ENCODE measurements around the gene SLC25A33. TPM values are rescaled to one million over a fixed set of nuclear protein-coding genes. Genes with fewer than 3 reads are reported as not detected.

Gene SLC25A33
- total RNA-seq: 1 to 10 TPM; 4.4 to 6.1 TPM

DNA sequence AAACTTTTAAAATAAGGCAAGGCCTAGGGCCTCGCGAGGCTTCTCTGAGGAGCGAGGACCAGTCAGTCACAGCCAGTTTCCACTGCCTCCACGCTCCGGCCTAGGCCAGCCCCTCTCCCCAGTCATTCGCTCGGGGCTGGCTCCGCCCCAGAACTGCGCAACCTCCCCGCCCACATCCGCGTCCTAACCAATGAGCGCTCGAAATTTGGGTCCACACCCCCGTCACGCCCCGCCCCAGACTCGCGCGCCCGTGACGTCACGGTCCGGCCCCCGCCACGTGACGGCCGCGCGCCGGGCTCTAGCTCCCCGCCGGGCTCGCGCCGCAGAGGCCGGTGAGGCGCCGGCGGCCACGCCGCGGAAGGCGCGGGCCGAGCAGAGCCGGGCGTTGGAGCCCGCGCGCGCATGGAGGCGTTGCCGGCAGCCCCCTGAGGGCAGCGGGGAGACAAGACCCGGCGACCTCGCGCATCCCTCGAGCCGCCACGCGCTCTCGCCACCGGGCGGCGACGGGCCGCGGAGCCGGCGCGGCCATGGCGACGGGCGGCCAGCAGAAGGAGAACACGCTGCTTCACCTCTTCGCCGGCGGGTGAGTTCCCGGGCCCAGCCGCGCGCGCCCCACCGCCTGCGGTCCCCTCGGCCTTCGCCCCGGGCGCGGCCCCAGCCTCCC, at the start of gene SLC25A33:
SLC25A33 (plus strand) TSS at position 301 of the 664 bp plus-strand sequence; CDS start at position 528, 227 bp downstream.
- POLR2A ChIA-PET: interaction anchor here (1.0 to 1.1 kb wide), 2 partner anchors 10 to 19 kb away, joined by 3 to 4 read pairs; no protein-coding TSS in a partner anchor
- peak within 1 kb of the TSS; percentile 78 for H3K27ac Mint-ChIP-seq
- peaks cover 30% of the 10 kb centered on the region for H3K4me1 Mint-ChIP-seq
- CTCF ChIA-PET: interaction anchor here (0.6 to 1.5 kb wide), 2 partner anchors 43 to 251 kb away, joined by 3 to 4 read pairs; no protein-coding TSS in a partner anchor
- no peaks in the 10 kb centered on the region for H3K27me3 Mint-ChIP-seq
- no peaks in the 10 kb centered on the region for H3K9me3 Mint-ChIP-seq (ENCODE audit: low read depth)
- H3K4me3 Mint-ChIP-seq: peak within 1 kb of the TSS; percentile 80
- ATAC-seq (peak; percentile 99), DNase-seq (peak; percentile 99)
- intact Hi-C loops (cut with DNase I, micrococcal nuclease): loop anchor here (1.0 to 5.0 kb wide), 13 partner anchors 44 to 933 kb away; partner anchors contain the start of genes CTNNBIP1 (in 2 of the 2), TMEM201 (in 2 of the 2), DFFA (in 1 of the 2) and GPR157 (in 1 of the 2)
- peaks cover 16% of the 10 kb centered on the region for H3K36me3 Mint-ChIP-seq (ENCODE audit: low read depth)

DNA sequence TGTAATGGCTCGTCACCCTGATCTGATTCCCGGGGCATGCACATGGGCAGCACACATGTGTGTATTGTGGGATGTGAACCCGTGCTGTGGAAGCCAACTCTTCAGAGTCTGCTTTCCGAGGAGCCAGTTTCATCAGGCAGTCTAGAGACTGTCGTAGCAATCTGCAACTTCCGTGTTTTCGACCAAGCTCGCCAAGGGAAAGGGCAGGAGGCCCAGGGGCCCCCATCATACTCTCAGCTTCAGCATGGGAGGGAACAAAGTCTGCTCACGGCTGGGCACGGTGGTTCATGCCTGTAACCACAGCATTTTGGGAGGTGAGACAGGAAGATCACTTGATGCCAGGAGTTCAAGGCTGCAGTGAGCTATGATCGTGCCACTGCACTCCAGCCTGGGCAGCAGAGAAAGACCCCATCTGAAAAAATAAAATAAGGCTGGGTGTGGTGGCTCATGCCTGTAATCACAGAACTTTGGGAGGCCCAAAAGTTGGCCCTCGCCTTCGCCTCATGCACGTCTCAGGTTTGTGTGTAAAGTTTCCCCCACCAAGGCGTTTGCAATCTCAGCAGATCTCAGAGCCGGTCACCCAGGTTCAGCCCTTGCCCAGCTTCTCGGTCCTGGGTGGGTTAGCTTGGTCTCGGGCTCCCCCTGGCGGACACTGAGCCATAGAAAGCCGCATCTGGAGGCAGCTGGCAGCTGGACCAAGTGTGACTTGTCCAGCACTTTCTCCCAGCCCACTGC, 48.5 kb upstream of the SLC25A33 start:
- intact Hi-C loops (cut with DNase I, micrococcal nuclease): loop anchor here (1.0 to 5.0 kb wide), 6 partner anchors 36 to 380 kb away; no protein-coding TSS in a partner anchor
- ChIA-PET CTCF (interaction anchor here (0.6 to 10.3 kb wide), 37 partner anchors 9 to 398 kb away, joined by 3 to 79 read pairs (median 4); no protein-coding TSS in a partner anchor), POLR2A (no interaction called here)
- peaks cover 7% of the 10 kb centered on the region for H3K4me1 Mint-ChIP-seq
- H3K27me3 Mint-ChIP-seq: peaks cover 5% of the 10 kb centered on the region
- no peaks in the 10 kb centered on the region for H3K9me3 Mint-ChIP-seq (ENCODE audit: low read depth)
- DNase-seq: peak; percentile 91
- H3K27ac Mint-ChIP-seq: no peak overlapping the region
- no peaks in the 10 kb centered on the region for H3K36me3 Mint-ChIP-seq (ENCODE audit: low read depth)
- ATAC-seq: peak; percentile 70
- H3K4me3 Mint-ChIP-seq: no peak overlapping the region

DNA sequence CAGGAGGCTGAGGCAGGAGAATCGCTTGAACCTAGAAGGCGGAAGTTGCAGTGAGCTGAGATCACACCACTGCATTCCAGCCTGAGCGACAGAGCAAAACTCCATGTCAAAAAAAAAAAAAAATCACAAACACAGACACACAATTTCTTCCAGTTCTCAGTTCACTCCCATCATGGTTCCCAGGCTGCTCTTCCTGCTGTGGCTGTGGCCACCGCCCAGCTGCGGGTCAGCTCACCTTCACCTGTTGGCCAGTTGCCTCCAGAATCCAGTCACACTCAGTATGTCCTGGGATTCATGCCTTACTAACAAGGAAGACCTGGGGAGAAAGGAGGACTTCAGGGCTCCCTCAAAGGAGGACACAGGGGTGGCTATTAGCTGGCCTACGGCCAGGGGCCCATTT, 45.9 kb upstream of the SLC25A33 start:
- ChIA-PET CTCF (interaction anchor here (0.7 to 10.3 kb wide), 7 partner anchors 13 to 226 kb away, joined by 3 to 79 read pairs (median 4); no protein-coding TSS in a partner anchor), POLR2A (no interaction called here)
- Mint-ChIP-seq H3K27ac (no peak overlapping the region), H3K4me3 (no peak overlapping the region), H3K9me3 (ENCODE audit: low read depth) (no peaks in the 10 kb centered on the region), H3K36me3 (ENCODE audit: low read depth) (no peaks in the 10 kb centered on the region), H3K27me3 (peaks cover 7% of the 10 kb centered on the region), H3K4me1 (peaks cover 7% of the 10 kb centered on the region)
- intact Hi-C loops (cut with DNase I, micrococcal nuclease): loop anchor here in 1 of 2 experiments (5.0 kb wide), 1 partner anchor 311 kb away; no protein-coding TSS in a partner anchor
- ATAC-seq (no peak), DNase-seq (no peak)

DNA sequence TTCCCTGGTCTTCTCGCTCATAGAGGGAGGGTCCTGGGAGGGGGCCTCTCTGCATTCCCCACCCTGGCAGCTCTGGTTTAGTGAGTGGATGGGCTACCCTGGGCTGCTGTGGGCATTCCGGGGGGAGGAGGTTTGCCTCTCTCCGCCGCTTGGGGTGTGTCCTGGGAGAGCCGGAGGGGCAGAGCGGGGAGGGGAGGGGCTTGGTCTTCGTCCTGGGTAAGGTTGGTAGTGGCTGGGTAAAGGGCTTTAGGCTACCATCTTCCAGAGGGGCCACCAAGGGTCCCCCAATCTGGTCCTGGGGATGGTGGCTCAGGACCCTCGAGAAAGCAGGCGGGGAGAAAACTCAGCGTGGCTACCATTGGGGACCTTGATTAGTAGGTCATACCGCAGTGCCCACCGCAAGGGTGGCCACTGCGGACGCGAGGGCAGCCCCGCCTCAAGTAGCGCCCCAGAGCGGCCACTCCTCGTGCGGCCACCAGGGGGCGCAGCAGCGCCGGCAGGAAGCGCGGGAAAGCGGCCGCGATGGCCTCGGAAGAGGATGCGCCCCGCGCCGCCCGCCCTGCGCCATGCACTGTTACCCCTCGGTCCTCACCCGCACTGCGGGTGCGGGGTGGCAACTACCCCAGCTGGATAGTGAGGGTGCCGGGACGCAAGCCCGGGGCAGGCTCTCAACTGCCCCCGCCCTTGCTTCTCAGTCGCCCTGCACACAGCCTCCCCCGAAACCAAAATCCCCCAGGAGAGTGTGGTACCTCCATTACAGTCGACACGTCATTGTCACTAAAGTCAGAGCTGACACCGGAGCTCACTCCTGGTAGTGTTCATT, 44.1 kb upstream of the SLC25A33 start:
- DNase-seq: peak; percentile 84
- H3K27ac Mint-ChIP-seq: no peak overlapping the region
- CTCF ChIA-PET: interaction anchor here (0.5 to 10.3 kb wide), 24 partner anchors 12 to 430 kb away, joined by 3 to 79 read pairs (median 4); partner anchors contain the start of gene SLC25A33
- no peaks in the 10 kb centered on the region for H3K9me3 Mint-ChIP-seq (ENCODE audit: low read depth)
- H3K4me3 Mint-ChIP-seq: peak overlapping the region; percentile 57
- intact Hi-C loops (cut with DNase I, micrococcal nuclease): loop anchor here (1.0 to 5.0 kb wide), 5 partner anchors 44 to 372 kb away; partner anchors contain the start of gene SLC25A33 (in 1 of the 2)
- H3K36me3 Mint-ChIP-seq (ENCODE audit: low read depth): no peaks in the 10 kb centered on the region
- peak; percentile 90 for ATAC-seq
- peaks cover 7% of the 10 kb centered on the region for H3K4me1 Mint-ChIP-seq
- POLR2A ChIA-PET: no interaction called here
- H3K27me3 Mint-ChIP-seq: peaks cover 7% of the 10 kb centered on the region

DNA sequence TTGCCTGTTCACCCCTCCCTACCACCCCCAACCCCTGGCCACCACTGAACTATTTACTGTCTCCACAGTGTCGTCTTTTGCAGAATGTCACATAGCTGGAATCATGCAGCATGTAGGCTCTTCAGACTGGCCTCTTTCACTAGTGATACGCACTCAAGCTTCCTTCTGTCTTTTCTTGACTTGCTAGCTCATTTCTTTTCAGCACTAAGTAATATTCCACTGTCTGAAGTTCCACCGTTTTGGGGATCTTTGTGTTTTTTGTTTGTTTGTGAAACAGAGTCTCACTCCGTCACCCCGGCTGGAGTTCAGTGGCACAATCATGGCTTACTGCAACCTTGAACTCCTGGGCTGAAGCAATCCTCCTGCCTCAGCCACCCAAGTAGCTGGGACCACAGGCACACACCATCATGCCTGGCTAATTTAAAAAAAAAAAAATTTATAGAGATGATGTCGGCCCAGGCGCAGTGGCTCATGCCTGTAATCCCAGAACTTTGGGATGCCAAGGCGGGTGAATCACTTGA, 43.4 kb upstream of the SLC25A33 start:
- Mint-ChIP-seq H3K4me1 (peaks cover 6% of the 10 kb centered on the region), H3K36me3 (ENCODE audit: low read depth) (no peaks in the 10 kb centered on the region), H3K9me3 (ENCODE audit: low read depth) (no peaks in the 10 kb centered on the region), H3K27me3 (peaks cover 9% of the 10 kb centered on the region), H3K4me3 (peak overlapping the region; percentile 57), H3K27ac (peak overlapping the region; percentile 42)
- intact Hi-C loops (cut with DNase I, micrococcal nuclease): loop anchor here (1.0 to 2.0 kb wide), 4 partner anchors 43 to 371 kb away; partner anchors contain the start of gene SLC25A33 (in 1 of the 2)
- no peak for DNase-seq
- ChIA-PET CTCF (interaction anchor here (0.6 to 10.3 kb wide), 17 partner anchors 8 to 373 kb away, joined by 3 to 79 read pairs (median 4); partner anchors contain the start of gene SLC25A33), POLR2A (no interaction called here)
- no peak for ATAC-seq

GRCh38 chr1:9500756-9501754, 38.2 kb upstream of the SLC25A33 start:
- H3K27me3 Mint-ChIP-seq: peaks cover 3% of the 10 kb centered on the region

GRCh38 chr1:9503001-9503675, 36.1 kb upstream of the SLC25A33 start:
- H3K4me1 Mint-ChIP-seq: no peaks in the 10 kb centered on the region
- DNase-seq: no peak
- H3K9me3 Mint-ChIP-seq (ENCODE audit: low read depth): no peaks in the 10 kb centered on the region
- ChIA-PET CTCF (interaction anchor here (1.0 kb wide), 1 partner anchor 238 kb away, joined by 4 read pairs; no protein-coding TSS in a partner anchor), POLR2A (no interaction called here)
- H3K36me3 Mint-ChIP-seq (ENCODE audit: low read depth): no peaks in the 10 kb centered on the region
- no peak overlapping the region for H3K27ac Mint-ChIP-seq
- intact Hi-C loops (cut with DNase I, micrococcal nuclease): no loop called here
- peaks cover 3% of the 10 kb centered on the region for H3K27me3 Mint-ChIP-seq
- no peak for ATAC-seq
- H3K4me3 Mint-ChIP-seq: no peak overlapping the region

More at GRCh38 chr1:9500756-9501754, 38.2 kb upstream of the SLC25A33 start:
- CTCF ChIA-PET: interaction anchor here (1.9 kb wide), 1 partner anchor 10 kb away, joined by 9 read pairs; no protein-coding TSS in a partner anchor
- POLR2A ChIA-PET: no interaction called here
- intact Hi-C loops (cut with DNase I, micrococcal nuclease): no loop called here
- no peak overlapping the region for H3K4me3 Mint-ChIP-seq
- no peak overlapping the region for H3K27ac Mint-ChIP-seq
- no peaks in the 10 kb centered on the region for H3K4me1 Mint-ChIP-seq
- ATAC-seq (no peak), DNase-seq (no peak)
- no peaks in the 10 kb centered on the region for H3K9me3 Mint-ChIP-seq (ENCODE audit: low read depth)
- H3K36me3 Mint-ChIP-seq (ENCODE audit: low read depth): no peaks in the 10 kb centered on the region

DNA sequence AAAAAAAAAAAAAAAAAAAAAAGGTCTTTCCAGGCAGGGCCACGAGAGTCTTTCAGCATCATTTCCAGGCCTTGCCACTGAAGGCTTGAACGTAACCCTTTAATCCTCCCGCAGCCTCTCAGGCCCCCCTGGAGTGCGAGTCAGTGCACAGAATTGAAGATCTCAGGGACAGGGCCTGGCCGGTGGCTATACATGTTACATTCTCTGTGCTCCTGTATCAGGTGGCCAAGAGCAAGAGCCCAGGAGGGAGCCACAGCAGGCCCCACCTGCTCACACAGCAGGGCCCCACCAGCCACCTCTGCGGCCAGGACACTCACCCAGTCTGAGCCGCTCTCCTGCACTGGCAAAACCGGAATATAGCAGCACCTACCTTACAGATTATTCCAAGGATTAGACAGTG, 34.1 kb upstream of the SLC25A33 start:
- Mint-ChIP-seq H3K9me3 (ENCODE audit: low read depth) (no peaks in the 10 kb centered on the region), H3K36me3 (ENCODE audit: low read depth) (no peaks in the 10 kb centered on the region), H3K4me1 (no peaks in the 10 kb centered on the region), H3K27me3 (peaks cover 3% of the 10 kb centered on the region), H3K27ac (no peak overlapping the region), H3K4me3 (no peak overlapping the region)
- DNase-seq (no peak), ATAC-seq (no peak)
- ChIA-PET CTCF (no interaction called here), POLR2A (no interaction called here)
- intact Hi-C loops (cut with DNase I, micrococcal nuclease): no loop called here

DNA sequence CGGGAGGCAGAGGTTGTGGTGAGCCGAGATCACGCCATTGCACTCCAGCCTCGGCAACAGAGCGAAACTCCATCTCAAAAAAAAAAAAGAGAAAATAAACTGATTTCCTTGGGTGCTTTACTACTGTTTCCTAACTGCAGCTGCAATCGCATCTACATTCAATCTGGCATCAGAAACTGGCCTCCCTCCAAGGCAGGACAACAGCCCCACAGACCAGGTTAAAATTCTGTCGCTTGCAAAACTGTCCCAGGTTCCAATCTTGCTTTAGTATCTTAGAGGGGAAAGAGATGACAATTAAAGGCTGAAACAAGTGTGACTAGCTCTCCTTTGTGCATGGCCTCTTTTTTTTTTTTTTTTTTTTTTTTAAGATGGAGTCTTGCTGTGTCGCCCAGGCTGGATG, 32.4 kb upstream of the SLC25A33 start:
- ATAC-seq: no peak
- H3K36me3 Mint-ChIP-seq (ENCODE audit: low read depth): no peaks in the 10 kb centered on the region
- H3K4me1 Mint-ChIP-seq: no peaks in the 10 kb centered on the region
- intact Hi-C loops (cut with DNase I, micrococcal nuclease): no loop called here
- no peak for DNase-seq
- POLR2A ChIA-PET: no interaction called here
- no peaks in the 10 kb centered on the region for H3K27me3 Mint-ChIP-seq
- H3K4me3 Mint-ChIP-seq: no peak overlapping the region
- H3K9me3 Mint-ChIP-seq (ENCODE audit: low read depth): no peaks in the 10 kb centered on the region
- CTCF ChIA-PET: interaction anchor here (0.8 to 1.3 kb wide), 3 partner anchors 11 to 16 kb away, joined by 3 to 5 read pairs (median 4); no protein-coding TSS in a partner anchor
- no peak overlapping the region for H3K27ac Mint-ChIP-seq
